GM20431 (cell line): ENCODE measurements around the gene SLC44A3.

ENCODE experiments used
- in situ Hi-C: fragments of 300-500 bp; cut with MseI, MboI; formaldehyde crosslinking; loops from one replicate; pipeline ENCODE4 v1.15.0; 2020; ENCODE audit warnings: low sequenced_read_pairs; ENCODE audit not compliant: unreplicated experiment

Gene SLC44A3

GRCh38 chr1:94799206-94799605, 21.0 kb upstream of the SLC44A3 start:
- in situ Hi-C loops = no loop called here

GRCh38 chr1:94801919-94802546, 18.1 kb upstream of the SLC44A3 start:
- in situ Hi-C loops = loop anchor here (10.0 to 25.0 kb wide), 2 partner anchors 317 to 740 kb away; no protein-coding TSS in a partner anchor

DNA sequence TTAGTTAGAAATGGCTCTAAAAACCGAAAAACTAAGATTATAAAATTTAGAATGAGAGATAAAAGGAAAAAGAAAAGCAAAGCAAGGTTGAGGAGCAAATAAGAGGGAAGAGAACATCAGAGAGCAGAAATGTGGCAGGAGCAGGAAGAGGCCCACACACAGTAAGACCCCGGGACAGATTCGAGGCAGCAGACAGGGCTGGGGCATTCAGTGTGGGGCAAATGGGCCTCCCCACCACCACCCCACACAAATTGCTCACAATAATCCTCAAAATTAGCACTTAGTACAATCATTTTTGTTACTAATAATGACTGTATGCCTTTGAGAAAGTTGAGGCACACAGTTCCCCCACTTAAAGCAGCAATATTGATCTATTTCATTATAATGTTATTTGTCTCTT, 17.1 kb upstream of the SLC44A3 start:
- in situ Hi-C loops = loop anchor here (10.0 to 25.0 kb wide), 2 partner anchors 318 to 741 kb away; no protein-coding TSS in a partner anchor

- in situ Hi-C loops = loop anchor here (10.0 to 25.0 kb wide), 2 partner anchors 319 to 741 kb away; no protein-coding TSS in a partner anchor
These were observed 16.4 kb upstream of the SLC44A3 start for GRCh38 chr1:94803517-94804441.

DNA sequence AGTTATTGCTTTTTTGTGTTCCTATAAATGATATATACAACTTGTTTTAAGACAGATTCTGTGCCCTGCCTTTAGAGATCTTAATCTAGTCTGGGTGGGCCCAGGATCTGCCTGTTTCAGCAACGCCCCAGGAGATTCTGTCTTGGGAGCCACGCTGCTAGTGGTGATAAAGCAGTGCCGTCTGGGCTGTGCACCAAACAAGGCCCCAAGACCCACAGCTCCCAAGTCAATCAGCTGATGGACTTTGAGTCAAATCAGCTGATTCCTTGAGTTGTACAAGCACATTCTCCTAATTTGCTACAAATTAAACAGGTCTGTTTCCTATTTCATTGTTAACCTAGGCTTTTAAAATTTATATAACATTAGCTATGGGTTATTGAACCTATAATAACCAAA, 15.7 kb upstream of the SLC44A3 start:
- in situ Hi-C loops = loop anchor here (10.0 to 25.0 kb wide), 2 partner anchors 320 to 742 kb away; no protein-coding TSS in a partner anchor

DNA sequence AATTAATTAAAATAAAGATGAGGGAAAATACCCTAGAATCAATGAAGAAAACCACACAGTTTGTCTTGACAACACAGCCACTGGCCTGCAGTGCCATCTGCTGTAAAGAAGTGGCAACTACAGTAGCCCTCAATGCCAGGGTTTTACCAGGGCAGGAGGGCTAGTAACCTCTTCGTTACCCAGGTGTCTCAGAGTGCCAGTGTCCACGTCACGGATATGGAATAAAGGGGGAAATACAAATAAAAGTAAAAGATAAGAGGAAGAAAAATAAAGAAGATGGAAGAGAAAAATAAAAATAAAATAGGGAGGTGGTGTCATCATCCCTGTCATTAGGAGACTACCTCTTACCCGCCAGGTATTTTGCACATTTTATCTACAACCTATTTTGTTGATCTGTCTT, 14.2 kb upstream of the SLC44A3 start:
- in situ Hi-C loops = loop anchor here (10.0 to 25.0 kb wide), 2 partner anchors 321 to 744 kb away; no protein-coding TSS in a partner anchor

- in situ Hi-C loops = loop anchor here (10.0 to 25.0 kb wide), 2 partner anchors 322 to 744 kb away; no protein-coding TSS in a partner anchor
These were observed 13.7 kb upstream of the SLC44A3 start for GRCh38 chr1:94806441-94806871.

DNA sequence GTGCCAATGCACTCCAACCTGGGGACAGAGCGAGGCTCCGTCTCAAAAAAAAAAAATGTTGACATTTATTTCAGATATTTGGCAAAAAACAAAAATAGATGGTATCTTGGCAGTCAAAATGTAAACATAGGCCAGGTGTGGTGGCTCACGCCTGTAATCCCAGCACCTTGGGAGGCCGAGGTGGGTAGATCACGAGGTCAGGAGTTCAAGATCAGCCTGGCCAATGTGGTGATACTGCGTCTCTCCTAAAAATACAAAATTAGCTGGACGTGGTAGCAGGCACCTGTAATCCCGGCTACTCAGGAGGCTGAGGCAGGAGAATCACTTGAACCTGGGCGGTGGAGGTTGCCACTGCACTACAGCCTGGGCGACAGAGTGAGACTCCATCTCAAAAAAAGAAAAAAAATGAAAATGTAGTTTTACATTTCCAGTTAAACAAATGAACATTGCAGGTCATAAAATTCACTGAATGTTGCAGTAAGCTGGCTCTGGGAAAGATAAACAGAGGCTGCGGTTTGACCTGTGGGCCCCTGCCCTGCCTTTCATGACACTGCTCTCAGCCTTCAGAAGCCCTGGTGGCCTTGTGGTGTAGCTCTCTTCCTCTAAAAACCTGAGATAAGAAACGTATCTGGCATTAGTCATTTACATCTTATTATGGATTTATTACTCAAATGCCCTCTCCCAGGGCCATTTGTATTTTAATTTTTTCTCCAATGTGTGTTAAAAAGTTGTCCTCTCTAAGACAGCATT, 12.2 kb upstream of the SLC44A3 start:
- in situ Hi-C loops = loop anchor here (10.0 to 25.0 kb wide), 2 partner anchors 323 to 746 kb away; no protein-coding TSS in a partner anchor

- in situ Hi-C loops = loop anchor here (10.0 to 25.0 kb wide), 2 partner anchors 324 to 746 kb away; no protein-coding TSS in a partner anchor
These were observed 11.5 kb upstream of the SLC44A3 start for GRCh38 chr1:94808669-94809068.

DNA sequence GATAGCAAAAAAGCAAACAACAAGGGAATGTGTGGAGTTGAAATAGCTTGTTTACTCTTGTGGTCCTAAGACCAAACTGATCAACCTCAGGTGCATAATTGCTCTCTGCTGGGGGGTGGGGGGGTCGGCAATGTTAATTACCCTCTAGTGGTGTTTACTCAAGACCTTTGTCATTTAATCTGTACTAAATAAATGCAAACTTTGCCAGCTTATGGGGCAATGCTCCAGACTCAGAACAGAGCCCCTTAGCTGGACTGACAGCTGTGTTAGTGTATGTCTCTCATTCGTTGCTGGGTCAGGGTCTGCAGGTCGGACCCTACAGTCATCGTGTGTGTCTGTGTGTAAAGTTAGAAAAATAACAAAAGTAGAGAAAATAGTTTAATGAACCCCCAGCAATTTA, 7.2 kb upstream of the SLC44A3 start:
- in situ Hi-C loops = loop anchor here (25.0 kb wide), 1 partner anchor 751 kb away; no protein-coding TSS in a partner anchor

DNA sequence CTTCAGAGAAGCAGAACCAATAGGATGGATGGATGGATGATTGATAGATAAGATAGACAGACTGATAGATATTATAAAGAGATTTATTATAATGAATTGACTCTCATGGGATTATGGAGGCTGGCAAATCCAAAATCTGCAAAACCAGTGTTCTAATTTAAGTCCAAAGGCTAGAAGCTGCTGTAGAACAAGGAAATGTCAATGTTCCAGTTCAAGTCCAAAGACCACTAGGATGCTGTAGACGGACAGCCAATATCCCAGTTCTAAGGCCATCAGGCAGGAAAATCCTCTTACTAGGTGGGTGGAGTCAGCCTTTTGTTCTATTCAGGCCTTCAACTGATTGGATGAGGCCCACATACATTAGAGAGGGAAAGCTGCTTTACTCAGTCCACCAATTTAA, 4.1 kb upstream of the SLC44A3 start:
- in situ Hi-C loops = loop anchor here (25.0 kb wide), 1 partner anchor 754 kb away; no protein-coding TSS in a partner anchor

DNA sequence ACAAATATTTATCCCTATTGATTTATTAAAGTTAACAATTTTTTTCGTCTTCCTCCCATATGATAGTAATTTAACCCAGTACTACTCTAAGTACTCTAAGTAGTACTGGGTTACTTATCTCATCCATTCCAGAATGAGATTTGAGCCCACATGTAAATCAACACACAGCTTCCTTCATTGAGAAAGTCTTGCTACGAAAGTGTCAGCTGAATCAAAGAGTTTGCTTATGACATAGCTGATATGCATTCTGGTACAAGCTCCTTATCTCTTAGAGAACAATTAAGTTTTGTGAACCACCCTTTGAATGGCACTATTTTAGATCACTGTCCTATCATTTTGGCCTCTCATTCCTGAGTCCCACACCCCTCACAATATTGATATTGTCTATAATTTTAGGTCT, 2.4 kb upstream of the SLC44A3 start:
- in situ Hi-C loops = loop anchor here (25.0 kb wide), 1 partner anchor 755 kb away; no protein-coding TSS in a partner anchor

DNA sequence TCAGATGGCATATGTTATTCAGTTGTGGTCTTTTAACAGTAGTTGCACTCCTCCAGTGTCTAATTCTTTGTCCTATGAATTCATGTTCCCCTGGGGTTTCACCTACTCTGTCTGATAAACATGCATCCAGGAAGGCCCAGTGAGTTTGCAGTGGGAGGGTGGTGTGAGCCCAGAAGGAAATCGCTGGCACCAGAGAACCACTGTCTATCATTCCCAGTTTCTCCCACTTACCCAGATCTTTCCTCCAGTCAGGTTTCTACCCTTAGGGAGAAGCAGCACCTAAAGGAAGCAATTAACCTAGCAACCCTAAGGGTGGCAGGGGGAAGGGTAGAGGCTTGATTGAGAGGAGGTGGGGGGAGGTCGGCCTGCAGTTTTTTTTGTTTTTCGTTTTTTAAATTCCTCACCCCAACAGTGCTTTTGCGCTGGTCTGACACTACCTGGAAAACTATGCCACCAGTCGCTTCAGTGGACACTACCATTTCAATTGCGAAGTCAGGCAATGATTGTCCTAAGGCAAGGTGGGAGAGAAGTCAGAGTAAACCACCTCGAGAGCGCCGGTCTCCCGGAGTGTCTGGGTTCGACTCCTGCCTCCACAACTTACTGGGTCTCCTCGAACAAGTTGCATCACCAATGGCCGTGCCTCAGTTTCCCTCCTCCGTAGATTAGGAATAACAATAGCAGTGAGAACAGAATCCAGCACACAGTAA, 766 bp upstream of the SLC44A3 start:
- in situ Hi-C loops = loop anchor here (25.0 kb wide), 1 partner anchor 757 kb away; no protein-coding TSS in a partner anchor

DNA sequence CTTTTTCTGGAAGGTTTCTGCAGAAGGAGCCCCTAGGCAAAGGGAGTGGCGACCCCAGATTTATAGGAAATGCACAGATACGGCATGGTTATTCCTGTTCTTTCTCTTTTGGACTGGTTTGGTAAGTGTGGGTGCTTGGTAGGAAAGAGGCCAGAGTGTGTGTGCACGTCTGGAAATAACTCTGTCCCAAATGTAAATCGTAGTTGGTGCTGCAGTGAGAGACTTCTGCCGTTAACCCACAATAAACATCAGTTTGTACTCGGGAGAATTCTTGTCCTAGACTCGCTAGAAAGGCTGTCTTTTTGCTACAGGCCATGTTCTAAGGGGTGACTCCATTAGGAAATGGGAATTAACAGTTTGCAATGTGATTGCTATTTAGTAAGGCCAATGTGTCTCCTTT, 779 bp downstream of the SLC44A3 start:
- in situ Hi-C loops = loop anchor here (25.0 kb wide), 1 partner anchor 759 kb away; no protein-coding TSS in a partner anchor

GRCh38 chr1:94821636-94822305, 1.6 kb downstream of the SLC44A3 start:
- in situ Hi-C loops = loop anchor here (25.0 kb wide), 1 partner anchor 759 kb away; no protein-coding TSS in a partner anchor

DNA sequence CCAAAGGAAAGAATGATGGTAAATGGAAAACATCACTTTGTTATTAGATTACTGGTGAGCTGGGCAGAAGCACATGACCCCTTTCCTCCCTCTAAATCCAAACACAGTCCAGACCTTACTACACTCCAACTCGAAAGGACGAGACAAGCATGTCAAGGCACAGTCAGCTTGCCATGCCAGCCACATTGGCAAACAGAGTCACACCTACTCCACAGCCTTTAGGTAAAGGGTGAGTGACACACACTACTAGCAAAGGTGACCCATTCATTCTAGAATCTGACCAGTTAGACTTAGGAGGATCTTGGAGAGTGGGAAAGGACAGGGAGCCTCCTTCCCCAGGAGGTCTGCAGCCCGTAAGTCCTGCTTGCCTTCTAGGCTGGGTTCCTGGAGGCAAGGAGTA, 3.0 kb downstream of the SLC44A3 start:
- in situ Hi-C loops = loop anchor here (25.0 kb wide), 1 partner anchor 761 kb away; no protein-coding TSS in a partner anchor

GRCh38 chr1:94825936-94826335, 5.8 kb downstream of the SLC44A3 start:
- in situ Hi-C loops = no loop called here

DNA sequence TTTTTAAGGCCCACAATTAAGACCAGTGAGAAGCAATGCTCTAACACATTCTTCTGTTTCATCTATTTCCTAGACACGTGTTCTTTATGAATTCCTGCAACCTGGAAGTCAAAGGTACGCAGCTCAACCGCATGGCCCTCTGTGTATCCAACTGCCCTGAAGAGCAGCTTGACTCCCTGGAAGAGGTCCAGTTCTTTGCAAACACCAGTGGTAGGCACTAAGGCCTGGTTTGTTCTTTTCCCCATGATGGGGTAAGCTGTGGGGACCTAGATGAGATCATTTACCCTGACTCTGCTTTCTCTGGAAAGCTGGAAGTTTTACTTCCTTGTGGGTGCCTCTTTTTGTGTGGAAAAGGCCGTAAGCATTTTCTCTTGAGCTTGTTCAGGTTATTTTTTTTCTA, 7.3 kb downstream of the SLC44A3 start:
- in situ Hi-C loops = no loop called here
